Gastrocnemius medialis (tissue), 4 donors: ENCODE measurements around the gene EXOC3L4. TPM values are rescaled to one million over a fixed set of nuclear protein-coding genes. Genes with fewer than 3 reads are reported as not detected.

ENCODE experiments used
- ATAC-seq, 2 donors: fragments of 150-250 bp; one replicate each; pipeline ENCODE4 v1.9.1; 2016
- DNase-seq, 2 donors: peaks; one replicate each; pipeline ENCODE4 v3.0.0-alpha.2; 2019
- H3K27ac ChIP-seq, 4 donors: fragments of 200-600 bp; sonication (generic); 1 replicate in 1 of 4; 2 replicates in 3 of 4; pipeline ENCODE4 v1.5.1; 2016 to 2018; ENCODE audit warnings: mild to moderate bottlenecking in 2 of 4, moderate library complexity in 1 of 4
- H3K27me3 ChIP-seq, 3 donors: fragments of 200-600 bp; sonication (generic) in 2 of 3; 1 replicate in 1 of 3; 2 replicates in 2 of 3; pipeline versions ENCODE4 v1.5.1 to v1.6.0; 2016 to 2019; ENCODE audit warnings: mild to moderate bottlenecking in 1 of 3, moderate library complexity in 1 of 3
- H3K36me3 ChIP-seq, 2 donors: fragments of 200-600 bp; sonication (generic) in 1 of 2; one replicate each; pipeline ENCODE4 v1.5.1; 2017 to 2018
- H3K4me1 ChIP-seq, 2 donors: fragments of 200-600 bp; sonication (generic) in 1 of 2; one replicate each; pipeline ENCODE4 v1.5.1; 2016 to 2017; ENCODE audit warnings: mild to moderate bottlenecking in 2 of 2
- H3K4me3 ChIP-seq, 4 donors: fragments of 200-600 bp; sonication (generic) in 3 of 4; 1 replicate in 1 of 4; 2 replicates in 3 of 4; pipeline ENCODE4 v1.5.1; 2016 to 2019; ENCODE audit warnings: mild to moderate bottlenecking in 2 of 4
- H3K9me3 ChIP-seq, 3 donors: fragments of 200-600 bp; sonication (generic) in 2 of 3; 1 replicate in 1 of 3; 2 replicates in 2 of 3; pipeline ENCODE4 v1.5.1; 2016 to 2019
- POLR2A ChIP-seq, 2 donors: fragments of 450-650 bp; IDR thresholded peaks; one replicate each; pipeline ENCODE4 v1.6.1; 2017; ENCODE audit warnings: antibody characterized with exemption in 2 of 2, mild to moderate bottlenecking in 2 of 2, moderate library complexity in 2 of 2
- in situ Hi-C, 4 donors: fragments of 200-750 bp; cut with MboI; loops; one replicate each; pipeline versions ENCODE4 v1.15.0 to v1.8.0; 2017; ENCODE audit warnings: low sequenced_read_pairs in 4 of 4
- intact Hi-C: fragments of 100-400 bp; cut with DNase I; formaldehyde crosslinking; loops from one replicate; pipeline ENCODE4 v1.15.1; 2023; ENCODE audit warnings: low total_unique reads
- total RNA-seq, 4 donors: library from RNA; depleted of rRNA; stranded (reverse); fragments of >200 nt; gene quantifications; one replicate each; pipeline versions ENCODE4 v1.1.0 to v1.2.3, GENCODE V29; 2016
- TF ChIP-seq, protein P1 (sequence below), 5 experiments: fragments of 450-650 bp in 3 of 5; fragments of 200-600 bp in 2 of 5; sonication (generic) in 2 of 5; IDR thresholded peaks in 4 of 5; conservative IDR thresholded peaks in 1 of 5; 1 replicate in 4 of 5; 2 replicates in 1 of 5; pipeline ENCODE4 v1.5.1; 2016 to 2019; ENCODE audit warnings: antibody characterized with exemption in 5 of 5, mild to moderate bottlenecking in 3 of 5, moderate library complexity in 3 of 5

EXOC3L4 gene
- total RNA-seq, 4 donors from 2014 or later, result 0.35 to 2.4 TPM; not detected in 2

DNA sequence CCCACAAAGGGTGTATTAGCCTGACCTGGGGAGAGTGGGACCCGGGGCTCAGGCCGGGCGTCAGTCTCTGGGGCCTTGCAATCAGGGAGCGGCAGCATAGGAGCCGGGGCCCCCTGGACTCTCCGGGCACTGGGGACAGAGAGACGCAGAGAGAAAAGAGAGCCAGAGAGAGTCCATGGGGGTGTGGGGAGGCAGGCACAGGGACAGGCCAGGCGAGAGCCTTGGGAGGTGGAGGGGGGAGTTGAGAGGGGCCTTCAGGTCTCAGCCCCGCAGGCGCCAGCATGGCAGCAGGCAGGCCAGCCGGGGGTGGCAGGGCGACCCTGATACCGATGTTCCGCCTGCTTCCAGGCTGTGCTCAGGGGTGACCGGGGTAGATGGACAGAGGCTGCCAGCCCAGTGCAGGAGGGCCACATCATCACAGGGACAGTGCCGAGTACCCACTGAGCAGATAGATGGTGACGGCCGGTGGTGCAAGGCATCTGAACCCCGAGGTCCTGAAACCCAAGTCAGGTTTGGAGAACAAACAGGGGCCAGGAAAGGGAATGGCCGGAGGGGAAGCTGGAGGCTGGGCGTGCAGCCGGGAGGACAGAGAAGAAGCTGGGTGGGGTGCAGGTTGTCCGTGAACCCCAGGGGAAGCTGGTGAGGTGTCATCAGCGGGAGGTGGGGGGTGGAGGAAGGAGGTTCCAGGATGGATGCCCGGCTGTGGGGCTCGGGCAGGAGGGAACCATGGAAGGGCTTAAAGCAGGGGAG is 2.9 kb downstream of the EXOC3L4 start:
- H3K9me3 ChIP-seq, result no peaks in the 10 kb centered on the region
- H3K4me3 ChIP-seq, result no peak overlapping the region
- no peak for ATAC-seq
- TF ChIP-seq POLR2A (IDR thresholded peaks at IDR 0.05), result no peak
- in situ Hi-C loops, result loop anchor here in 1 of 4 donors (25.0 kb wide), 1 partner anchor 190 kb away; no protein-coding TSS in a partner anchor
- intact Hi-C loops, result no loop called here
- H3K4me1 ChIP-seq, result no peaks in the 10 kb centered on the region
- no peak for DNase-seq
- H3K27me3 ChIP-seq, result peaks cover 8 to 21% (median 16%) of the 10 kb centered on the region in 3 donors
- H3K27ac ChIP-seq, result no peak overlapping the region
- no peaks in the 10 kb centered on the region for H3K36me3 ChIP-seq

DNA sequence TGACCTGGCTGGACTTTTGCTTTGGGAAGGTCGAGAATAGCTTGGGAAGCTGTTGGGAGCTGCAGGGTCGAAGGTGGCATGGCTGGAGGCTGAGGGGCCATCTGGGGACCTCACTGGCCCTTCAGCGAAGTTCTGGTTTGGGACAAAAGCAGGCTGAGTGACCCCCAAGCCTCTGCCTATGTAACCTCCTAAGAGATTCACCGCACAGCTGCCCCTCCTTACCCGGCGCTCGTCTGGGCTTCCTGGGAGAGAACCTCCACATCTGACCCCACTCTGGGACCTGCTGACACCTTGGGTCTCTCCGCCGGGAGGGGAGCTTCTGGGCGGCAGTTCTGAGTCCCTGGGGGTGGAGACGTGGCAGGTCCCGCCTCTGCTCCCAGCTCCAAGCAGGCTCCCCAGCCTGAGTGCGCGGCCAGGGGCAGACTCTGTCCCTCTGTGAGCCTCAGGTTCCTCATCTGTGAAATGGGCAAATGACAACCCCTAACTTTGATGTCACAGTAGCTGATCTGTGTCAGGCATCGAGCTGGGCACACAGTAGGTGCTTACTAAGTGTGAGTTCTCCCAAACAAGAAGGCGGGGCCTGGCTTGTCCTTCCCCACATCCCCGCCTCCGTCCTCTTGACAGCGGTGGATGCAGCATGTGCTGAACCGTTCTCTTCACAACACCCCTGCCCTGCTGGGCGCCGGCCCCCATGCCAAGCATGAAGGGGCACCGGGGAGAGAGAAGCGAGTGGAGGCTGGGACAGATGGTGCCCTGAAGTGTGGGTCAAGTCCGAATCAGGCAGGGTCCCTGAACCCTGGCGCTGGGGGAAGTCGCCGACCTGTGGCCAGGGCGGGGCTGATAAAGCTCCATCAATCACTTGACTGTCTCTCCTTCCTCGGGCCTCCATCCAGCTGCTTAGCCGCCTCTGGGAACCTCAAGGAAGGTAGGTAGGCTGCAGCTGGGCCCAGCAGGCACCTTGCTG is 3.8 kb downstream of the EXOC3L4 start:
- ATAC-seq (no peak), DNase-seq (no peak)
- in situ Hi-C loops, result loop anchor here in 1 of 4 donors (25.0 kb wide), 1 partner anchor 189 kb away; no protein-coding TSS in a partner anchor
- no peak for TF ChIP-seq POLR2A (IDR thresholded peaks at IDR 0.05)
- TF ChIP-seq, protein P1, sequence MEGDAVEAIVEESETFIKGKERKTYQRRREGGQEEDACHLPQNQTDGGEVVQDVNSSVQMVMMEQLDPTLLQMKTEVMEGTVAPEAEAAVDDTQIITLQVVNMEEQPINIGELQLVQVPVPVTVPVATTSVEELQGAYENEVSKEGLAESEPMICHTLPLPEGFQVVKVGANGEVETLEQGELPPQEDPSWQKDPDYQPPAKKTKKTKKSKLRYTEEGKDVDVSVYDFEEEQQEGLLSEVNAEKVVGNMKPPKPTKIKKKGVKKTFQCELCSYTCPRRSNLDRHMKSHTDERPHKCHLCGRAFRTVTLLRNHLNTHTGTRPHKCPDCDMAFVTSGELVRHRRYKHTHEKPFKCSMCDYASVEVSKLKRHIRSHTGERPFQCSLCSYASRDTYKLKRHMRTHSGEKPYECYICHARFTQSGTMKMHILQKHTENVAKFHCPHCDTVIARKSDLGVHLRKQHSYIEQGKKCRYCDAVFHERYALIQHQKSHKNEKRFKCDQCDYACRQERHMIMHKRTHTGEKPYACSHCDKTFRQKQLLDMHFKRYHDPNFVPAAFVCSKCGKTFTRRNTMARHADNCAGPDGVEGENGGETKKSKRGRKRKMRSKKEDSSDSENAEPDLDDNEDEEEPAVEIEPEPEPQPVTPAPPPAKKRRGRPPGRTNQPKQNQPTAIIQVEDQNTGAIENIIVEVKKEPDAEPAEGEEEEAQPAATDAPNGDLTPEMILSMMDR (IDR thresholded peaks at IDR 0.05 in 4 of 5, conservative IDR thresholded peaks at IDR 0.05 in 1 of 5), result no peak
- Histone ChIP-seq H3K4me1 (peaks cover 0 to 1% of the 10 kb centered on the region in 2 donors), H3K27ac (no peak overlapping the region), H3K4me3 (no peak overlapping the region), H3K36me3 (no peaks in the 10 kb centered on the region), H3K27me3 (peaks cover 16 to 29% (median 24%) of the 10 kb centered on the region in 3 donors), H3K9me3 (no peaks in the 10 kb centered on the region)
- intact Hi-C loops, result no loop called here

GRCh38 chr14:103099081-103099732 is 4.7 kb downstream of the EXOC3L4 start:
- Histone ChIP-seq H3K9me3 (no peaks in the 10 kb centered on the region), H3K4me3 (no peak overlapping the region), H3K27me3 (peaks cover 25 to 38% (median 34%) of the 10 kb centered on the region in 3 donors), H3K36me3 (no peaks in the 10 kb centered on the region), H3K4me1 (peaks cover 0 to 6% of the 10 kb centered on the region in 2 donors), H3K27ac (no peak overlapping the region)
- intact Hi-C loops (no loop called here), in situ Hi-C loops (loop anchor here in 1 of 4 donors (25.0 kb wide), 1 partner anchor 188 kb away; no protein-coding TSS in a partner anchor)
- no peak for DNase-seq
- ATAC-seq, result no peak
- TF ChIP-seq, protein P1 (IDR thresholded peaks at IDR 0.05 in 4 of 5, conservative IDR thresholded peaks at IDR 0.05 in 1 of 5), result no peak
- no peak for TF ChIP-seq POLR2A (IDR thresholded peaks at IDR 0.05)

GRCh38 chr14:103099733-103100280 is 5.3 kb downstream of the EXOC3L4 start:
- Histone ChIP-seq H3K36me3 (no peaks in the 10 kb centered on the region), H3K9me3 (no peaks in the 10 kb centered on the region), H3K4me1 (peaks cover 0 to 11% of the 10 kb centered on the region in 2 donors), H3K27ac (no peak overlapping the region), H3K4me3 (no peak overlapping the region), H3K27me3 (peaks cover 31 to 44% (median 40%) of the 10 kb centered on the region in 3 donors)
- intact Hi-C loops (no loop called here), in situ Hi-C loops (loop anchor here in 3 of 4 donors (10.0 to 25.0 kb wide), 3 partner anchors 85 to 187 kb away; no protein-coding TSS in a partner anchor)
- no peak for DNase-seq
- no peak for TF ChIP-seq POLR2A (IDR thresholded peaks at IDR 0.05)
- TF ChIP-seq, protein P1 (IDR thresholded peaks at IDR 0.05 in 4 of 5, conservative IDR thresholded peaks at IDR 0.05 in 1 of 5), result no peak
- no peak for ATAC-seq
